Progenitor cell of endocrine pancreas (in vitro differentiated cells): ENCODE data around the gene SYNPO2L. TPM values are rescaled to one million over a fixed set of nuclear protein-coding genes. Genes with fewer than 3 reads are reported as not detected.
A peak's percentile ranks its signal among the peaks of the same experiment; 100 is the strongest.

Experiments
- DNase-seq: peaks from one replicate; pipeline ENCODE4 v3.0.0; 2021; ENCODE audit warnings: low spot score; ENCODE audit not compliant: unreplicated experiment
- H3K27ac Mint-ChIP-seq: 2 replicates; pipeline ENCODE4 v1.8.0; 2021; ENCODE audit warnings: mild to moderate bottlenecking, moderate library complexity, mixed read lengths
- H3K27me3 Mint-ChIP-seq: 2 replicates; pipeline ENCODE4 v1.8.0; 2021; ENCODE audit warnings: mixed read lengths
- H3K36me3 Mint-ChIP-seq: 2 replicates; pipeline ENCODE4 v1.8.0; 2022; ENCODE audit warnings: mixed read lengths; ENCODE audit not compliant: insufficient read depth
- H3K4me1 Mint-ChIP-seq: 2 replicates; pipeline ENCODE4 v1.8.0; 2021; ENCODE audit warnings: low read depth, mixed read lengths
- H3K4me3 Mint-ChIP-seq: 2 replicates; pipeline ENCODE4 v1.8.0; 2021; ENCODE audit warnings: low read depth, mild to moderate bottlenecking, moderate library complexity, mixed read lengths
- H3K9me3 Mint-ChIP-seq: 2 replicates; pipeline ENCODE4 v1.8.0; 2021; ENCODE audit warnings: low read depth, mixed read lengths
- CTCF ChIP-seq: fragments of 200-600 bp; sonication (generic); IDR thresholded peaks from one replicate; pipeline ENCODE4 v1.5.0; 2021; ENCODE audit warnings: antibody characterized with exemption, mild to moderate bottlenecking; ENCODE audit not compliant: unreplicated experiment
- total RNA-seq: library from RNA; stranded (reverse); gene quantifications from 2 replicates; pipeline ENCODE4 v1.2.1, GENCODE V29; 2021

Gene SYNPO2L
- total RNA-seq, 1 donor from 2014 or later, result 0.07 TPM

GRCh38 chr10:73647211-73647874 is 8.5 kb downstream of the SYNPO2L start:
- DNase-seq, result peak; percentile 23
- Mint-ChIP-seq H3K4me1 (peaks cover 9% of the 10 kb centered on the region), H3K27ac (no peak overlapping the region), H3K36me3 (no peaks in the 10 kb centered on the region), H3K27me3 (peaks cover 10% of the 10 kb centered on the region), H3K4me3 (peak overlapping the region; percentile 72), H3K9me3 (no peaks in the 10 kb centered on the region)
- no peak for TF ChIP-seq CTCF

- Mint-ChIP-seq H3K27ac (no peak overlapping the region), H3K9me3 (no peaks in the 10 kb centered on the region), H3K4me3 (peak overlapping the region; percentile 72), H3K4me1 (peaks cover 9% of the 10 kb centered on the region), H3K36me3 (no peaks in the 10 kb centered on the region), H3K27me3 (peaks cover 12% of the 10 kb centered on the region)
- no peak for DNase-seq
- TF ChIP-seq CTCF, result no peak
These were observed 9.2 kb downstream of the SYNPO2L start for GRCh38 chr10:73646598-73647041.

DNA sequence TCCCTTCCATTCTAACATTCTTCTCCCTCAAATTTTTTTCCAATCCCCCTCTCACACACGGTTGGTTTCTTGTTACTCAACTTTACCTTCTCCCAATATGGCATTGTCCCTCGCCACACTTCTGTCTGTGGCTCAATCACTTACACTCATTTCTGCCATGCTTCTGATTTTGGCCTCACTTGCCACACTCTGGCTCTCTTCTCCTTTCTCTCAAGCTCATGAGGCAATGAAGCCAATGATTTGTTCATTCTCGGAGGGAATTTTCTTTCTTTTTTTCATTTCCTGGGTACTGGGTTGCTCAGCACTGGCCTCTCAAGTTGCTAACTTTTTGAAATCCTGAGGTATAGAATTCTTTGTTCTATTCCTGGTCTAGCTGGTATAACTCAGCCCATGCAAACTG is 10.6 kb downstream of the SYNPO2L start:
- peaks cover 9% of the 10 kb centered on the region for H3K4me1 Mint-ChIP-seq
- H3K9me3 Mint-ChIP-seq, result no peaks in the 10 kb centered on the region
- H3K36me3 Mint-ChIP-seq, result no peaks in the 10 kb centered on the region
- no peak overlapping the region for H3K27ac Mint-ChIP-seq
- H3K4me3 Mint-ChIP-seq, result no peak overlapping the region
- peaks cover 22% of the 10 kb centered on the region for H3K27me3 Mint-ChIP-seq
- no peak for TF ChIP-seq CTCF
- no peak for DNase-seq

DNA sequence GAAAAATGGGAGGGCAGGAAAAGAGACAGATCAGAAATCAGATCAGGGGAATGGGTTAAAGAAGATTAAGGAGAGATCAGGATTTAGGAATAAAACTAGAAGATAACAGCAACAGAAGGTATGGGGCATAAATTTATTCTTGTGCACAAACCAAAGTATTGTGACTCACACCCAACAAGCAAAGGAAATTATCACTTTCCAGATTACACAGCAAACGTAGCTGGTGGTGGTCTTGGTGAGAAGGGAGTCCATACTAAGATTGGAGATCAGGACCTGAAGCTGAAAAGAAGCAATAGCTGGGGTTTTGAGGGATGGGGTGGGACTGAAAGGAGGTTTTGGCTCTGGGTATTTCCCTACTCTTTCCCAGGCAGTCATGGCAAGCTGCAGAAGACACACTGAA is 11.1 kb downstream of the SYNPO2L start:
- no peak for TF ChIP-seq CTCF
- Mint-ChIP-seq H3K4me3 (no peak overlapping the region), H3K9me3 (no peaks in the 10 kb centered on the region), H3K4me1 (peaks cover 9% of the 10 kb centered on the region), H3K27me3 (peaks cover 23% of the 10 kb centered on the region), H3K36me3 (no peaks in the 10 kb centered on the region), H3K27ac (peak overlapping the region; percentile 63)
- no peak for DNase-seq

- Mint-ChIP-seq H3K27me3 (peaks cover 24% of the 10 kb centered on the region), H3K9me3 (no peaks in the 10 kb centered on the region), H3K4me3 (no peak overlapping the region), H3K27ac (peak overlapping the region; percentile 63), H3K36me3 (no peaks in the 10 kb centered on the region), H3K4me1 (peaks cover 7% of the 10 kb centered on the region)
- TF ChIP-seq CTCF, result peak; percentile 94
- DNase-seq, result peak; percentile 41
These were observed 11.7 kb downstream of the SYNPO2L start for GRCh38 chr10:73644015-73644743.
